Neural cell (in vitro differentiated cells): ENCODE data around the gene LUC7L3.

ENCODE experiments used
- CTCF ChIP-seq: fragments of 450-650 bp; IDR thresholded peaks from 2 replicates; pipeline ENCODE4 v1.5.1; 2014; ENCODE audit warnings: antibody characterized with exemption, mild to moderate bottlenecking, moderate library complexity; ENCODE audit not compliant: poor library complexity, severe bottlenecking
- EP300 ChIP-seq: fragments of 450-650 bp; conservative IDR thresholded peaks from 2 replicates; pipeline ENCODE4 v1.6.1; 2014; ENCODE audit warnings: antibody characterized with exemption, mild to moderate bottlenecking, moderate library complexity; ENCODE audit not compliant: poor library complexity, severe bottlenecking
- EZH2 ChIP-seq: fragments of 200-600, 300-800 bp; shearing (Covaris generic), sonication (generic); IDR thresholded peaks from 2 replicates; pipeline ENCODE4 v1.6.1; 2014; ENCODE audit warnings: antibody characterized with exemption, low read length, borderline replicate concordance, mild to moderate bottlenecking; ENCODE audit not compliant: insufficient read depth, poor library complexity, severe bottlenecking
- MXI1 ChIP-seq: fragments of 450-650 bp; conservative IDR thresholded peaks from 2 replicates; pipeline ENCODE4 v1.6.1; 2014; ENCODE audit warnings: antibody characterized with exemption, mild to moderate bottlenecking; ENCODE audit not compliant: poor library complexity, severe bottlenecking
- POLR2AphosphoS5 ChIP-seq: IDR thresholded peaks from 2 replicates; pipeline ENCODE4 v1.6.1; 2012
- RAD21 ChIP-seq: fragments of 450-650 bp; conservative IDR thresholded peaks from 2 replicates; pipeline ENCODE4 v1.6.1; 2014; ENCODE audit warnings: antibody characterized with exemption, mild to moderate bottlenecking, moderate library complexity
- REST ChIP-seq: IDR thresholded peaks from 2 replicates; pipeline ENCODE4 v1.6.1; 2012; ENCODE audit warnings: borderline replicate concordance
- SMC3 ChIP-seq: fragments of 450-650 bp; conservative IDR thresholded peaks from 2 replicates; pipeline ENCODE4 v1.6.1; 2014; ENCODE audit warnings: antibody characterized with exemption, mild to moderate bottlenecking, moderate library complexity; ENCODE audit not compliant: poor library complexity

- TF ChIP-seq EZH2, result no peak
- no peak for TF ChIP-seq RAD21
- no peak for TF ChIP-seq CTCF
- TF ChIP-seq EP300, result no peak
- no peak for TF ChIP-seq POLR2AphosphoS5
- no peak for TF ChIP-seq REST
- TF ChIP-seq MXI1, result no peak
- no peak for TF ChIP-seq SMC3
Measured at GRCh38 chr17:50725769-50726655, 6.6 kb downstream of the LUC7L3 start.
